SK-N-SH (cell line): ENCODE data around the gene CD81. TPM values are rescaled to one million over a fixed set of nuclear protein-coding genes. Genes with fewer than 3 reads are reported as not detected.

Source experiments
- CTCF ChIA-PET: fragments of 300-600, 350-600 bp; formaldehyde crosslinking; extraction: SDS; loops from one replicate; lab custom pipeline; 2021; lab: Yijun Ruan, JAX
- POLR2A ChIA-PET: fragments of 350-600 bp; sonication (Branson Sonifier 250); formaldehyde crosslinking; extraction: SDS; loops from one replicate; lab custom pipeline; 2020; ENCODE audit warnings: antibody characterized with exemption, inconsistent platforms; lab: Yijun Ruan, JAX
- DNase-seq: peaks from one replicate; pipeline ENCODE4 v3.0.0; 2012
- H2AFZ ChIP-seq: fragments of 200-600 bp; sonication (generic); 2 replicates; pipeline ENCODE4 v1.8.1; 2016; ENCODE audit warnings: antibody characterized with exemption, mild to moderate bottlenecking, low read depth
- H3F3A ChIP-seq: fragments of 200-600 bp; sonication (generic); replicated peaks from 2 replicates; pipeline ENCODE3; 2016; ENCODE audit warnings: antibody characterized with exemption, mild to moderate bottlenecking; ENCODE audit not compliant: insufficient read depth
- H3K27ac ChIP-seq, 2 experiments: fragments of 200-500 bp in 1 of 2; fragments of 200-600 bp in 1 of 2; sonication (Bioruptor generic) in 1 of 2; sonication (generic), shearing (Covaris generic) in 1 of 2; 2 replicates each; pipeline versions ENCODE4 v1.5.1 to v1.6.1; 2014 to 2016; ENCODE audit warnings: low read depth in 2 of 2, inconsistent platforms in 1 of 2, low read length in 1 of 2, mild to moderate bottlenecking in 1 of 2, mixed read lengths in 1 of 2
- H3K27me3 ChIP-seq: fragments of 200-600 bp; sonication (generic), shearing (Covaris generic); 2 replicates; pipeline ENCODE4 v1.6.1; 2016; ENCODE audit warnings: mixed run types; ENCODE audit not compliant: insufficient read depth
- H3K36me3 ChIP-seq, 2 experiments: fragments of 200-500 bp in 1 of 2; fragments of 200-600 bp in 1 of 2; sonication (Bioruptor generic) in 1 of 2; sonication (generic) in 1 of 2; replicated peaks in 1 of 2; 2 replicates each; pipeline versions ENCODE3 to v1.5.1; 2014 to 2016; ENCODE audit warnings: low read length in 1 of 2, mild to moderate bottlenecking in 1 of 2; ENCODE audit not compliant: insufficient read depth in 2 of 2, control insufficient read depth in 1 of 2
- H3K4me1 ChIP-seq, 2 experiments: fragments of 200-500 bp in 1 of 2; fragments of 200-600 bp in 1 of 2; sonication (Bioruptor generic) in 1 of 2; sonication (generic), shearing (Covaris generic) in 1 of 2; 2 replicates each; pipeline versions ENCODE4 v1.5.1 to v1.6.1; 2014 to 2016; ENCODE audit warnings: low read depth in 1 of 2, low read length in 1 of 2, mixed run types in 1 of 2; ENCODE audit not compliant: insufficient read depth in 2 of 2, control insufficient read depth in 1 of 2
- H3K4me2 ChIP-seq: fragments of 200-600 bp; sonication (generic), shearing (Covaris generic); 2 replicates; pipeline ENCODE4 v1.6.1; 2017; ENCODE audit warnings: mixed run types
- H3K4me3 ChIP-seq, 2 experiments: fragments of 200-500 bp in 1 of 2; fragments of 200-600 bp in 1 of 2; sonication (Bioruptor generic) in 1 of 2; sonication (generic), shearing (Covaris generic) in 1 of 2; 2 replicates each; pipeline versions ENCODE4 v1.5.1 to v1.8.1; 2014 to 2016; ENCODE audit warnings: low read depth in 2 of 2, inconsistent platforms in 1 of 2, low read length in 1 of 2, mild to moderate bottlenecking in 1 of 2, mixed read lengths in 1 of 2, moderate library complexity in 1 of 2
- H3K79me2 ChIP-seq: fragments of 200-600 bp; sonication (generic); 2 replicates; pipeline ENCODE4 v1.8.1; 2017; ENCODE audit warnings: mild to moderate bottlenecking; ENCODE audit not compliant: insufficient read depth
- H3K9ac ChIP-seq: fragments of 200-600 bp; sonication (generic); 2 replicates; pipeline ENCODE4 v1.6.1; 2017; ENCODE audit warnings: mixed run types
- H3K9me2 ChIP-seq: fragments of 200-600 bp; sonication (generic); 2 replicates; pipeline ENCODE4 v1.6.1; 2017; ENCODE audit warnings: mixed run types
- H3K9me3 ChIP-seq: fragments of 200-600 bp; sonication (generic); 2 replicates; pipeline ENCODE4 v1.6.1; 2017; ENCODE audit warnings: mixed run types, mild to moderate bottlenecking, moderate library complexity
- H4K20me1 ChIP-seq: fragments of 200-600 bp; sonication (generic); 2 replicates; pipeline ENCODE4 v1.6.1; 2017; ENCODE audit warnings: mild to moderate bottlenecking, mixed run types; ENCODE audit not compliant: insufficient read depth
- CHD2 ChIP-seq: fragments of 150-350 bp; IDR thresholded peaks from 2 replicates; pipeline ENCODE4 v1.6.1; 2018; ENCODE audit warnings: low read length; ENCODE audit not compliant: partially characterized antibody
- CTCF ChIP-seq: fragments of 200-600 bp; sonication (generic); IDR thresholded peaks from 2 replicates; pipeline ENCODE4 v1.6.1; 2017; ENCODE audit warnings: antibody characterized with exemption, mild to moderate bottlenecking, moderate library complexity
- ELF1 ChIP-seq: IDR thresholded peaks from 2 replicates; pipeline ENCODE4 v1.4.0; 2012
- EP300 ChIP-seq, 2 experiments: IDR thresholded peaks; 2 replicates each; pipeline versions ENCODE4 v1.4.0 to v1.6.1; 2012; ENCODE audit warnings: borderline replicate concordance in 1 of 2, low read depth in 1 of 2, low read length in 1 of 2
- EZH2phosphoT487 ChIP-seq: fragments of 200-600 bp; sonication (generic); IDR thresholded peaks from 2 replicates; pipeline ENCODE4 v1.6.1; 2017; ENCODE audit warnings: low read depth, mixed run types, mild to moderate bottlenecking, antibody characterized with exemption, moderate library complexity, borderline replicate concordance
- FOSL2 ChIP-seq: IDR thresholded peaks from 2 replicates; pipeline ENCODE4 v1.4.0; 2012; ENCODE audit warnings: low read depth, mild to moderate bottlenecking, moderate library complexity, borderline replicate concordance
- FOXJ3 ChIP-seq: sonication (generic); formaldehyde crosslinking; IDR thresholded peaks from 2 replicates; pipeline ENCODE4 v1.5.1; 2020; ENCODE audit warnings: mild to moderate bottlenecking, missing genetic modification reagents
- FOXM1 ChIP-seq: IDR thresholded peaks from 2 replicates; pipeline ENCODE4 v1.4.0; 2012; ENCODE audit warnings: low read depth, mild to moderate bottlenecking
- IRF3 ChIP-seq: fragments of 150-350 bp; IDR thresholded peaks from 2 replicates; pipeline ENCODE4 v1.6.1; 2016; ENCODE audit warnings: mild to moderate bottlenecking, low read depth, low read length
- JUND ChIP-seq: IDR thresholded peaks from 2 replicates; pipeline ENCODE4 v1.4.0; 2012
- MAX ChIP-seq: IDR thresholded peaks from 2 replicates; pipeline ENCODE4 v1.4.0; 2012; ENCODE audit warnings: low read depth
- MEF2A ChIP-seq: IDR thresholded peaks from 2 replicates; pipeline ENCODE4 v1.4.0; 2012; ENCODE audit warnings: low read depth, borderline replicate concordance
- NFIC ChIP-seq: IDR thresholded peaks from 2 replicates; pipeline ENCODE4 v1.4.0; 2012; ENCODE audit warnings: borderline replicate concordance
- NRF1 ChIP-seq: IDR thresholded peaks from 2 replicates; pipeline ENCODE4 v1.6.1; 2012; ENCODE audit warnings: low read depth, mild to moderate bottlenecking, low read length
- PBX3 ChIP-seq: IDR thresholded peaks from 2 replicates; pipeline ENCODE4; 2012
- POLR2AphosphoS5 ChIP-seq: IDR thresholded peaks from 2 replicates; pipeline ENCODE4 v1.6.1; 2012; ENCODE audit warnings: low read depth, low read length
- RAD21 ChIP-seq: IDR thresholded peaks from 2 replicates; pipeline ENCODE4 v1.6.1; 2012; ENCODE audit warnings: mild to moderate bottlenecking, low read length
- RCOR1 ChIP-seq: fragments of 150-350 bp; IDR thresholded peaks from 2 replicates; pipeline ENCODE4 v1.6.1; 2017; ENCODE audit warnings: antibody characterized with exemption, low read length
- RXRA ChIP-seq: IDR thresholded peaks from 2 replicates; pipeline ENCODE4 v1.4.0; 2012; ENCODE audit warnings: low read depth, mild to moderate bottlenecking, borderline replicate concordance
- SIN3A ChIP-seq: IDR thresholded peaks from 2 replicates; pipeline ENCODE4 v1.6.1; 2012; ENCODE audit warnings: low read depth, mild to moderate bottlenecking, low read length, moderate library complexity, borderline replicate concordance
- TAF1 ChIP-seq: IDR thresholded peaks from 2 replicates; pipeline ENCODE4 v1.6.1; 2012; ENCODE audit warnings: low read depth, mild to moderate bottlenecking, low read length, moderate library complexity, borderline replicate concordance
- TCF12 ChIP-seq: IDR thresholded peaks from 2 replicates; pipeline ENCODE4 v1.4.0; 2012
- TEAD4 ChIP-seq: IDR thresholded peaks from 2 replicates; pipeline ENCODE4 v1.4.0; 2012; ENCODE audit warnings: mild to moderate bottlenecking, borderline replicate concordance; ENCODE audit not compliant: insufficient read depth
- YY1 ChIP-seq: IDR thresholded peaks from 2 replicates; pipeline ENCODE4 v1.4.0; 2012; ENCODE audit warnings: low read depth, mild to moderate bottlenecking
- WGBS: methylation state at CpG from one replicate; pipeline ENCODE4 v1.1.6; 2017; ENCODE audit warnings: low lambda C conversion rate; 5-methylcytosine and 5-hydroxymethylcytosine counted together
- polyA plus RNA-seq, 3 experiments: library from polyadenylated mRNA; depleted of rRNA; stranded (reverse); fragments of >200 nt; gene quantifications; 2 replicates each; pipeline ENCODE4 v1.2.3, GENCODE V29; 2012
- TF ChIP-seq, protein P1 (sequence below): fragments of 150-350 bp; IDR thresholded peaks from 2 replicates; pipeline ENCODE4 v1.6.1; 2017; ENCODE audit warnings: antibody characterized with exemption, low read length, low read depth, borderline replicate concordance
- TF ChIP-seq, protein P2 (sequence below): IDR thresholded peaks from 2 replicates; pipeline ENCODE4 v1.4.0; 2012; ENCODE audit warnings: low read depth, borderline replicate concordance

CD81 gene
- polyA plus RNA-seq, 1 of the 3 experiments (the other 2 are of a cell fraction): 517 TPM

- peaks cover 30% of the 10 kb centered on the region for H3K79me2 ChIP-seq
- peak within 1 kb of the TSS; percentile 93 to 95 for H3K27ac ChIP-seq
- WGBS: 0% methylated on average over 13 of the region's 66 CpGs
- TF ChIP-seq EZH2phosphoT487 (no peak), TAF1 (peak; percentile 90), TEAD4 (0 out of 2 replicates have a peak, but pooled peaks have one; percentile 15), CHD2 (peak; percentile 94), JUND (peak; percentile 1; the same call in 1 of the 2 replicates), IRF3 (no peak), MEF2A (no peak), FOXM1 (no peak), RXRA (no peak), PBX3 (peak; percentile 69), YY1 (no peak), MAX (peak; percentile 72), RCOR1 (0 out of 2 replicates have a peak, but pooled peaks have one; percentile 25), POLR2AphosphoS5 (peak; percentile 92), RAD21 (peak; percentile 83), FOXJ3 (CRISPR knock-in tag) (peak; percentile 60; the same call in 1 of the 2 replicates), NFIC (0 out of 2 replicates have a peak, but pooled peaks have one; percentile 4), CTCF (peak; percentile 96), TCF12 (peak; percentile 30), ELF1 (peak; percentile 85), EP300 (IDR thresholded peaks at IDR 0.05; ENCODE audit: borderline replicate concordance in 1 of 2, low read depth in 1 of 2, low read length in 1 of 2) (peak in 1 of 2 experiments; percentile 25; a peak in 1 of 4 replicates), SIN3A (peak; percentile 78; the same call in 1 of the 2 replicates), NRF1 (peak; percentile 94), FOSL2 (no peak; the same call in 1 of the 2 replicates)
- TF ChIP-seq, protein P1, sequence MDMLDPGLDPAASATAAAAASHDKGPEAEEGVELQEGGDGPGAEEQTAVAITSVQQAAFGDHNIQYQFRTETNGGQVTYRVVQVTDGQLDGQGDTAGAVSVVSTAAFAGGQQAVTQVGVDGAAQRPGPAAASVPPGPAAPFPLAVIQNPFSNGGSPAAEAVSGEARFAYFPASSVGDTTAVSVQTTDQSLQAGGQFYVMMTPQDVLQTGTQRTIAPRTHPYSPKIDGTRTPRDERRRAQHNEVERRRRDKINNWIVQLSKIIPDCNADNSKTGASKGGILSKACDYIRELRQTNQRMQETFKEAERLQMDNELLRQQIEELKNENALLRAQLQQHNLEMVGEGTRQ: no peak
- TF ChIP-seq, protein P2, sequence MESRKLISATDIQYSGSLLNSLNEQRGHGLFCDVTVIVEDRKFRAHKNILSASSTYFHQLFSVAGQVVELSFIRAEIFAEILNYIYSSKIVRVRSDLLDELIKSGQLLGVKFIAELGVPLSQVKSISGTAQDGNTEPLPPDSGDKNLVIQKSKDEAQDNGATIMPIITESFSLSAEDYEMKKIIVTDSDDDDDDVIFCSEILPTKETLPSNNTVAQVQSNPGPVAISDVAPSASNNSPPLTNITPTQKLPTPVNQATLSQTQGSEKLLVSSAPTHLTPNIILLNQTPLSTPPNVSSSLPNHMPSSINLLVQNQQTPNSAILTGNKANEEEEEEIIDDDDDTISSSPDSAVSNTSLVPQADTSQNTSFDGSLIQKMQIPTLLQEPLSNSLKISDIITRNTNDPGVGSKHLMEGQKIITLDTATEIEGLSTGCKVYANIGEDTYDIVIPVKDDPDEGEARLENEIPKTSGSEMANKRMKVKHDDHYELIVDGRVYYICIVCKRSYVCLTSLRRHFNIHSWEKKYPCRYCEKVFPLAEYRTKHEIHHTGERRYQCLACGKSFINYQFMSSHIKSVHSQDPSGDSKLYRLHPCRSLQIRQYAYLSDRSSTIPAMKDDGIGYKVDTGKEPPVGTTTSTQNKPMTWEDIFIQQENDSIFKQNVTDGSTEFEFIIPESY: peak; percentile 55; the same call in 1 of the 2 replicates
These were observed 23.1 kb downstream of the CD81 start, which contains the start of gene TSSC4 for GRCh38 chr11:2400069-2400761. Gene TSSC4, plus strand, starts transcription at chr11:2400750. Its CDS starts 1,884 bp downstream, at chr11:2402634.

More at GRCh38 chr11:2400069-2400761, 23.1 kb downstream of the CD81 start, which contains the start of gene TSSC4:
- ChIA-PET POLR2A (interaction anchor here (0.7 to 3.0 kb wide), 8 partner anchors 18 to 485 kb away, joined by 3 to 22 read pairs (median 4); partner anchors contain the start of genes CD81 and CDKN1C), CTCF (interaction anchor here (0.6 to 9.9 kb wide), 31 partner anchors 9 to 567 kb away, joined by 3 to 166 read pairs (median 4); partner anchors contain the start of genes C11orf21, CD81 and TSPAN32)
- no peaks in the 10 kb centered on the region for H3K27me3 ChIP-seq
- peak within 1 kb of the TSS; percentile 98 for H3K9ac ChIP-seq
- H3K4me2 ChIP-seq: peak within 1 kb of the TSS; percentile 99
- DNase-seq: peak; percentile 99
- peak within 1 kb of the TSS; percentile 42; the same call in 1 of the 2 replicates for H2AFZ ChIP-seq
- H3K9me2 ChIP-seq: no peaks in the 10 kb centered on the region
- peaks cover 10% of the 10 kb centered on the region for H3F3A ChIP-seq
- peaks cover 10 to 23% of the 10 kb centered on the region in 2 experiments; a peak in 2 of 4 replicates for H3K4me1 ChIP-seq
- H4K20me1 ChIP-seq: no peaks in the 10 kb centered on the region
- H3K9me3 ChIP-seq: no peaks in the 10 kb centered on the region
- peaks cover 8 to 46% of the 10 kb centered on the region in 2 experiments for H3K36me3 ChIP-seq
- peak within 1 kb of the TSS; percentile 99 to 100 for H3K4me3 ChIP-seq
